Muscle layer of duodenum (tissue), 2 donors: ENCODE data around the gene ATF6.

Experiments used
- H3K27ac ChIP-seq: one replicate; pipeline ENCODE4 v1.7.0; 2013; ENCODE audit warnings: mild to moderate bottlenecking, low read length
- H3K27me3 ChIP-seq: one replicate; pipeline ENCODE4 v1.7.0; 2013; ENCODE audit warnings: low read depth, mild to moderate bottlenecking, control low read depth, low read length
- H3K36me3 ChIP-seq, 2 donors: one replicate each; pipeline ENCODE4 v1.7.0; 2013; ENCODE audit warnings: low read length in 2 of 2, control low read depth in 1 of 2, mild to moderate bottlenecking in 1 of 2; ENCODE audit not compliant: insufficient read depth in 2 of 2, control insufficient read depth in 1 of 2
- H3K4me1 ChIP-seq, 2 donors: one replicate each; pipeline ENCODE4 v1.7.0; 2013; ENCODE audit warnings: low read length in 2 of 2, mild to moderate bottlenecking in 2 of 2, control low read depth in 1 of 2, moderate library complexity in 1 of 2; ENCODE audit not compliant: insufficient read depth in 2 of 2, control insufficient read depth in 1 of 2
- H3K4me3 ChIP-seq, 2 donors: one replicate each; pipeline ENCODE4 v1.7.0; 2013; ENCODE audit warnings: low read length in 2 of 2, low read depth in 1 of 2, mild to moderate bottlenecking in 1 of 2
- H3K9me3 ChIP-seq, 2 donors: one replicate each; pipeline ENCODE4 v1.7.0; 2013; ENCODE audit warnings: low read length in 2 of 2, control low read depth in 1 of 2, mild to moderate bottlenecking in 1 of 2; ENCODE audit not compliant: control insufficient read depth in 1 of 2
- donor health status: healthy.

The ATF6 gene

GRCh38 chr1:161869291-161869690, 103.2 kb downstream of the ATF6 start:
- no peaks in the 10 kb centered on the region for H3K27me3 ChIP-seq
- H3K4me3 ChIP-seq, result no peak overlapping the region
- H3K9me3 ChIP-seq, result no peaks in the 10 kb centered on the region
- no peak overlapping the region for H3K27ac ChIP-seq
- H3K36me3 ChIP-seq, result peaks cover 0 to 9% of the 10 kb centered on the region in 2 donors
- H3K4me1 ChIP-seq, result peaks cover 0 to 1% of the 10 kb centered on the region in 2 donors

- Histone ChIP-seq H3K36me3 (peaks cover 0 to 5% of the 10 kb centered on the region in 2 donors), H3K4me1 (no peaks in the 10 kb centered on the region), H3K27me3 (no peaks in the 10 kb centered on the region), H3K27ac (no peak overlapping the region), H3K4me3 (no peak overlapping the region), H3K9me3 (no peaks in the 10 kb centered on the region)
Observed at GRCh38 chr1:161872506-161872905, 106.4 kb downstream of the ATF6 start.

DNA sequence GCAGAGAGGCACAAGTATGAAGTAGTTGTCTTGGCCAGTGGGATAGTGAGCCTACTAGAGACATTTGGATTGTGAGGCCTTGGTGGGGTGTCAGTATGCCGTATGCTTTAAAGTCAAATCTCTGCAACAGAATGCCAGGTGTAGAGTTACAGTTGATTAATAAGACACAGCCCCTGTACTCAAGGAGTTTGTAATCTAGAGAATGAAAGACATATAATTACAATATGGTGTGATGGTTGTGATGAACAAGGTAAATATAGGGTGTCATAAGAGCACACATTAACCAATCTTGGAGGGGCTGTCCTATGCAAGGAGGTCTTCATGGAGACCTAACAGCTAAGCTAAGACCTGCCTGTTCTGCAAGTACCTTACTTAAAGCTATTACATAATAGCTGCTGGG, 113.1 kb downstream of the ATF6 start:
- Histone ChIP-seq H3K27ac (no peak overlapping the region), H3K4me3 (no peak overlapping the region), H3K4me1 (no peaks in the 10 kb centered on the region), H3K36me3 (no peaks in the 10 kb centered on the region), H3K27me3 (no peaks in the 10 kb centered on the region), H3K9me3 (no peaks in the 10 kb centered on the region)

DNA sequence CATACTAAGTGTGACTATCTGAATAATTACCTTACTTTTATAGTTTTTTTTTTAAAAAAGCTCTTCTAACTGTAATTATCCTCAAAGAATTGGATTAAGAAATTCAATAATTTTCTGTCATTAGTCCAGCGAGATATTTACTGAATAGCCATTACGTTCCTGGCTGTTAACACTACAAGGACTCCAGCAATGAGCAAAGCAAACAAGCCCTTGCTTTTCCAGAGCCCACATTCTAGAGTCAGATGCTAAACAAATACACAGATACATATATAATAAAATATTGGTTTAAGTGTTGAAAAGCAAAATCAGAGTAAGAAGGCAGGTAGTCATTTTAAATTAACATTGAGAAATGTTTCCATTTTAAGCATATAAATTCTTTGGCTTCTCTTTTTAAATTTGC, 118.4 kb downstream of the ATF6 start:
- Histone ChIP-seq H3K4me3 (no peak overlapping the region), H3K9me3 (no peaks in the 10 kb centered on the region), H3K36me3 (peaks cover 3% of the 10 kb centered on the region in 2 donors), H3K27ac (no peak overlapping the region), H3K27me3 (no peaks in the 10 kb centered on the region), H3K4me1 (peaks cover 0 to 5% of the 10 kb centered on the region in 2 donors)

GRCh38 chr1:161885003-161885402, 118.9 kb downstream of the ATF6 start:
- Histone ChIP-seq H3K4me3 (no peak overlapping the region), H3K27me3 (no peaks in the 10 kb centered on the region), H3K36me3 (peaks cover 3% of the 10 kb centered on the region in 2 donors), H3K9me3 (no peaks in the 10 kb centered on the region), H3K4me1 (peaks cover 0 to 5% of the 10 kb centered on the region in 2 donors), H3K27ac (no peak overlapping the region)

DNA sequence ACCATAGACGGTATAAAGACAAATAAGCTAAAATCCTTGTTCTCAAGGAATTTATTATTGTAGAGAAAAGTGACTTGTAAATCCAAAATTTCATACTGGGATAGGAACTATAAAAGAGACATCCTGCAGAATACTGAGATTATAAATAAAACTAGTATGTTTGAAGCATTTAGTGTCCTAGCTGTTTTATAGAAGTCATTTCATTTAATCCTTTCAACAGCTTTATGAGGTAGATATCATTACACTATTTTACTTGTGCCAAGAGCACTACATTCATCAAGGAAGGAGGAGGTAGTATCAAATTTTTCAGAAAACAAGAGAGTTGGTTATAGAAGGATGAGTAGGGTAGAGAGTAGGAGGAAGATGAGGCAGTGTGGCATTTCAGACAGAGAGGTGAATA, 119.6 kb downstream of the ATF6 start:
- no peak overlapping the region for H3K4me3 ChIP-seq
- no peaks in the 10 kb centered on the region for H3K9me3 ChIP-seq
- H3K27me3 ChIP-seq, result no peaks in the 10 kb centered on the region
- peaks cover 3 to 9% of the 10 kb centered on the region in 2 donors for H3K36me3 ChIP-seq
- peaks cover 0 to 5% of the 10 kb centered on the region in 2 donors for H3K4me1 ChIP-seq
- no peak overlapping the region for H3K27ac ChIP-seq

DNA sequence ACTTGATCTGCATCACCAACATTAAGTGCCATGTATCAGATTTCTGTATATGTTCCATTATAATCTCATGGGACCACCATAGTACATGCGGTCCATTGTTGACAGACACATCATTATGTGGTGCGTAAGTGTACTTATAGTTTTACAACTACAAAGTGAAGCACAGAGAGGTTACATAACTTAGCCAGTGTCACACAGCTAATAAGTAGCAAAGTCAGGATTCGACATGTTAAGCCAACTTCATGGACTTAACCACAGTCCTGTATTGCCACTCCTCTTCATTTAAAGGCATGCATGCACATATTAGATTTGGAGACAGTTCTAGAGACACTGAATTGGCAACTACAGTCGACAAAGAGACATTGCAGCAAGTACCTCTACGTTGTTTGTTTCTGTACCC, 120.5 kb downstream of the ATF6 start:
- no peaks in the 10 kb centered on the region for H3K9me3 ChIP-seq
- no peaks in the 10 kb centered on the region for H3K27me3 ChIP-seq
- no peak overlapping the region for H3K27ac ChIP-seq
- H3K36me3 ChIP-seq, result peaks cover 3 to 17% of the 10 kb centered on the region in 2 donors
- H3K4me3 ChIP-seq, result no peak overlapping the region
- peaks cover 0 to 5% of the 10 kb centered on the region in 2 donors for H3K4me1 ChIP-seq

DNA sequence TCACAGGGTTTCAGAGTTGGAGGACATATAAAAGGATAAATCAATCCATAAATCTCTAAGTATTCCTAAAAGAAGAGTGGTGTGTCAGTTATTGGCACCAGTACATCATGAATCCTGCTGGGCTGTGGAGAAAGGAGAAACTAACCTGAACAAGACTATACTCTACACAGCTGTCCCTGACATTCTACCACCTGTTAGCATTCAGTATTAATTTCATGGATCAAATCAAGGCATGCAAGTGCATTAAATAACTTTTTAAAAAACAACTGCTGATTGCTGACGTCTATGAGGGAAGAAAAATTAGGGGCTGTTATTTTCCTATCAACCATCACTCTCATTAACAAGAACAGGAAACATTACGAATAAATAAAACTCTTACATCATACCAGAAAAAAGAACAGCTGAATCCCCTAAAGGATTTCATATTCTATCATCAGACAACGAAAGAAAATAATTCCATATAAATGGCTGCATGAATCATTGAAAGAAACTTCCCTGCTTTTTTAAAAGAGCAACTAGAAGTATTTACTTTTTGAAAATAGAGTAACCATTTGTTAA, 121.7 kb downstream of the ATF6 start:
- no peaks in the 10 kb centered on the region for H3K27me3 ChIP-seq
- no peaks in the 10 kb centered on the region for H3K9me3 ChIP-seq
- H3K36me3 ChIP-seq, result peaks cover 3 to 17% of the 10 kb centered on the region in 2 donors
- H3K4me1 ChIP-seq, result peaks cover 0 to 5% of the 10 kb centered on the region in 2 donors
- no peak overlapping the region for H3K27ac ChIP-seq
- H3K4me3 ChIP-seq, result no peak overlapping the region

DNA sequence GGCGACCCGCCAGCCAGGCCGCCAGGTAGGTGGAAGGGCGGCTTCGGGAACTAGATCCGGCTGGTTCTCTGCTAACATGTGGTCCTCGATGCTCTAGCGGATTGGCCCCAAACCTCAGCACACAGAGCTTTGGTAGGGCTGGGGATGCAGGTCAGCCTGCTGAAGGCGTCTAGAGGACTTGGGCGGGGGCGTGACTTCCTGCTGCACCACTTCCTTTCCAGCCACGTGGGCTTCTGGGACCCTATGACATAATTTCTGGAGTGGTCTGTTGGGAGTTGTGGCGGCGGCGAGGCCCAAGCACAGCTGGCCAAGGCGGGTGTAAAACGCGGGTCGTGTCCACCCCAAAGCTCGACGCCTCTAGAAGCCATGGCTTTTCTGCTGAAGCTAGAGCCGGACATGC, 124.5 kb downstream of the ATF6 start:
- H3K27ac ChIP-seq, result no peak overlapping the region
- H3K4me3 ChIP-seq, result no peak overlapping the region
- H3K27me3 ChIP-seq, result no peaks in the 10 kb centered on the region
- H3K36me3 ChIP-seq, result peaks cover 3 to 17% of the 10 kb centered on the region in 2 donors
- no peaks in the 10 kb centered on the region for H3K9me3 ChIP-seq
- peaks cover 0 to 1% of the 10 kb centered on the region in 2 donors for H3K4me1 ChIP-seq

- no peaks in the 10 kb centered on the region for H3K4me1 ChIP-seq
- no peaks in the 10 kb centered on the region for H3K36me3 ChIP-seq
- H3K27me3 ChIP-seq, result no peaks in the 10 kb centered on the region
- no peak overlapping the region for H3K27ac ChIP-seq
- no peak overlapping the region for H3K4me3 ChIP-seq
- no peaks in the 10 kb centered on the region for H3K9me3 ChIP-seq
Observed at GRCh38 chr1:161899091-161899490, 133.0 kb downstream of the ATF6 start.

DNA sequence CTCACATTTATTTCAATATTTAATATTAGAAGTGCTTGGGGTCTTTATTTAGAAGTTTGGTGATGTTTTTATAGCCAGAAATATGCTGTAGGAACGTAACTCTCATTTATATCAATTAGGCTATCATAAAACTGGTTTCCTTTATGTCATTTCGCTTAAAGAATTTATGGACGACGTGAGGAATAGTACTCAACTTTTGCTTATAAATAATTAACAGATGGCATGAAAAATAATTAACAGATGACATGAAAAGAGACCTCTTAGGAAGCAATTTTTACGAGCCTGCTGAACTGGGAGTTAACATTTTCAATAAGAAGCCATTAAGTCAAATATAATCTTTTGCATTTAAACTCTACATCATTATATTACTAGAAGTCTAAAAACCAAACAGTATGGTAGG, 134.0 kb downstream of the ATF6 start:
- Histone ChIP-seq H3K4me3 (no peak overlapping the region), H3K36me3 (no peaks in the 10 kb centered on the region), H3K9me3 (no peaks in the 10 kb centered on the region), H3K27me3 (no peaks in the 10 kb centered on the region), H3K27ac (no peak overlapping the region), H3K4me1 (no peaks in the 10 kb centered on the region)

DNA sequence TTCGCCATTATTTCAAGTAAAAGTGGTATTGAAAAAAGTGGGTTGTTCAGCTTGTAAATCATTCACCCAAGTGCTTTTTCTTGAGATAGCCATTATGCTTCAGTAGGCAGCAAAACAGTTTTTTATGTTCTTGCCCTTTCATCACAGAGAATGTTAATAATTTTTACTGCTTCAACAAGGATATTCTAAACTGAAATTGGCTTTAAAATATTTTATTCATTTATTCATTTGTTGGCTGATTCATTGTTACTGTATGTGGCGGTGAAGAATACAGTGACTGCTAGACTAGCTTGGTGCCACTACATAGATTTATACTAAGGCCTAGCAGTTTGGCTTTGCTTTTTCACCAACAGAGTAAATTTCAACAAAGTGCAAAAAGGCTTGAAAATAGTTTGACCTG, 136.1 kb downstream of the ATF6 start:
- H3K4me3 ChIP-seq, result no peak overlapping the region
- H3K4me1 ChIP-seq, result no peaks in the 10 kb centered on the region
- H3K27me3 ChIP-seq, result no peaks in the 10 kb centered on the region
- H3K36me3 ChIP-seq, result no peaks in the 10 kb centered on the region
- H3K9me3 ChIP-seq, result no peaks in the 10 kb centered on the region
- no peak overlapping the region for H3K27ac ChIP-seq
